Activated effector memory CD4-positive, alpha-beta T cell treated with Interleukin-2 at 50 U/mL for 16 hours (primary cell): Measurements from ENCODE around the gene TPRX1.
A peak's percentile ranks its signal among the peaks of the same experiment; 100 is the strongest.
"Not testable (repeated sequence)": the region's sequence is repeated elsewhere in the genome, so short reads cannot be mapped to it uniquely, and the experiment has no call there.

Experiments used
- DNase-seq: peaks from one replicate; pipeline ENCODE4 v3.0.0-alpha.2; 2020

TPRX1 gene

GRCh38 chr19:47804451-47804850 lies at the start of gene TPRX1:
Gene TPRX1 (minus strand): TSS chr19:47804551. CDS start chr19:47804539, 12 bp downstream.
- DNase-seq = not testable (repeated sequence)

- no peak for DNase-seq
Observed at GRCh38 chr19:47853003-47853402, 48.7 kb upstream of the TPRX1 start.

- DNase-seq = no peak
Observed at GRCh38 chr19:47848823-47849473, 44.6 kb upstream of the TPRX1 start.

- no peak for DNase-seq
Observed at GRCh38 chr19:47848425-47848822, 44.1 kb upstream of the TPRX1 start.

GRCh38 chr19:47842941-47843340 lies 38.6 kb upstream of the TPRX1 start:
- no peak for DNase-seq

- DNase-seq = no peak
Observed at GRCh38 chr19:47839913-47840312, 35.6 kb upstream of the TPRX1 start.

- no peak for DNase-seq
Observed at GRCh38 chr19:47839411-47839810, 35.1 kb upstream of the TPRX1 start.

- DNase-seq = no peak
Observed at GRCh38 chr19:47836038-47836437, 31.7 kb upstream of the TPRX1 start.

GRCh38 chr19:47832723-47833122 lies 28.4 kb upstream of the TPRX1 start:
- no peak for DNase-seq

- DNase-seq = no peak
Observed at GRCh38 chr19:47826800-47827199, 22.4 kb upstream of the TPRX1 start.

- DNase-seq = no peak
Observed at GRCh38 chr19:47824396-47824795, 20.0 kb upstream of the TPRX1 start.

- DNase-seq = no peak
Observed at GRCh38 chr19:47821460-47822020, 17.2 kb upstream of the TPRX1 start, which contains the start of gene CRX. Gene CRX (plus strand): TSS chr19:47821937. CDS start chr19:47834444, 12,507 bp downstream.

- no peak for DNase-seq
Observed at GRCh38 chr19:47820410-47820809, 16.1 kb upstream of the TPRX1 start.

- DNase-seq = no peak
Observed at GRCh38 chr19:47819858-47820257, 15.5 kb upstream of the TPRX1 start.

GRCh38 chr19:47818221-47818620 lies 13.9 kb upstream of the TPRX1 start:
- DNase-seq = not testable (repeated sequence)

- DNase-seq = not testable (repeated sequence)
Observed at GRCh38 chr19:47816270-47816669, 11.9 kb upstream of the TPRX1 start.

- DNase-seq = no peak
Observed at GRCh38 chr19:47813995-47814328, 9.6 kb upstream of the TPRX1 start.

- DNase-seq = peak; percentile 39
Observed at GRCh38 chr19:47813304-47813994, 9.1 kb upstream of the TPRX1 start.

GRCh38 chr19:47806435-47806834 lies 2.1 kb upstream of the TPRX1 start:
- no peak for DNase-seq

GRCh38 chr19:47805313-47805712 lies 962 bp upstream of the TPRX1 start:
- DNase-seq = no peak

GRCh38 chr19:47803671-47804070 lies 680 bp downstream of the TPRX1 start:
- not testable (repeated sequence) for DNase-seq

- not testable (repeated sequence) for DNase-seq
Observed at GRCh38 chr19:47803148-47803547, 1.2 kb downstream of the TPRX1 start.

- DNase-seq = no peak
Observed at GRCh38 chr19:47802521-47803043, 1.8 kb downstream of the TPRX1 start.

GRCh38 chr19:47801270-47801669 lies 3.1 kb downstream of the TPRX1 start:
- no peak for DNase-seq
